ENCODE data around the gene ST7. TPM values are rescaled to one million over a fixed set of nuclear protein-coding genes. Genes with fewer than 3 reads are reported as not detected.

The ST7 gene
- total and polyA plus RNA-seq, 2 of the 8 experiments (the other 6 are each of a cell fraction or from before 2014, with no cell fraction given), result 16.3 to 18.0 TPM

GRCh38 chr7:117173035-117173770 is 219.9 kb downstream of the ST7 start (continued):
- TF ChIP-seq CHD7 (IDR thresholded peaks at IDR 0.05; ENCODE audit: insufficient replicate concordance, low read length), result no peak

Measured in H1 (cell line).